Suppressor macrophage treated with lipopolysaccharide for 4 hours (primary cell): ENCODE data around the gene PTGDS.

Source experiments
- DNase-seq: peaks from one replicate; pipeline ENCODE4 v3.0.0-alpha.2; 2020

The PTGDS gene

DNA sequence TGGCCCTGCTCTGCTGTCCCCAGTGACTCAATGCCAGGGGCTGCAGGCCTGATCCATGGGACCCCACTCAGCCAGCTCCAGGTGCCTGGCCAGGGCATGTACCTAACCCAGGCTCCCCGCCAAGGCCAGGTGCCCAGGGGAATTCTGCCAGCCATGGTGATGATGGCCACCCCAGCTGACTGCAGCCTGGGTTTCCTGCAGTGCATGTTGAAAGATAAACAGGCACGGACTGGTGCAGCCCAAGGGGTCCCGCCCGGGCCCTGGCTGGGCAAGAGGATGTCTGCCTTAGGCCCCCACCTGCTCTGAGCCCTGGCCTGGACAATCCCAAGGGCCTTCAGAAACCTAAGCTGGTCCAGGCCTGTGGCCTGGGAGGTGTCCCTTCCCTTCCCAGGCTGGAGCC lies 49.5 kb downstream of the PTGDS start:
- no peak for DNase-seq

DNA sequence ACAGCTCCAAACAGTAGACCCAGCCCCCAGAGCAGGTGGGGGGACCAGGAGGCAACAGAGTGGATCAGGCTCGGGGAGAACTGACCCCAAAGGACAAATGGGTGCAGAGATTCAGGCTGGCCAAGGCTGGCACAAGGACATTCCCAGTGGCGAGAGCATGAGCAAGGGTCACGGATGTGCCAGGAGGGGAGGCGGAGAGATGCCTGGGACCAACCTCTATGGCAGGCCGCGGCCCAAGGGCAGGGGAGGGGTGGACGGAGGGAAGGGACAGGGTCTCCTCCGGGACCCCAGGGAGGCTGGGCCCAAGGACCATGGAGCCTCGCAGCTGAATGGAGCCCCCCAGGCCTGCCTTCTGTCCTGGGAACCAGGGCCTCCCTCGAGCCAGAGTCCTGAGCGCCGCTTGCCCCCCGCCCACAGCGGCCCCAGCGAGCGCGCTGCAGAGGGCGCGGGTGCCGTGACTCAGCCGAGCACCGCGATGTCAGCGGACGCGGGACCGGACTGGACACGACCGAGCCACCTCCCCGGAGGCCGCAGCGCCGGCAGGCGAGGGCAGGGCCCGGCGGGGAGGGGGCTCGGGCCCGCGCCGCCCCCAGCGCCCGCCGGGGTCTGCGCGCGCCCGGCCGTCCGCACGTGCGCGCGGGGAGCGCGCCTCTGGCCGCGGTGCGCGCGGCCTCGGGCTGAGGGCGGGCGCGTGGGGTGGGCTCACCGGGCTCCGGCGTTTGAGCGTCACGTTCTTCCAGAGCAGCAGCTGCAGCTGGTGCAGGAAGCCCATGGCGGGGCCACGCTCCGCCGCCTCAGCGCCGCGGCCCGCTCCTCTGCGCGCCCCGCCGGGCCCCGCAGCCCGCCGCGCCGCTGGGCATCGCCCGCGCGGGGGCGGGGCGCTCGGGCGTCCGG lies 50.3 kb downstream of the PTGDS start, which contains the start of gene ABCA2:
ABCA2 (minus strand) TSS at position 869 of the 894 bp plus-strand sequence; CDS start at position 772, 97 bp downstream.
- no peak for DNase-seq

DNA sequence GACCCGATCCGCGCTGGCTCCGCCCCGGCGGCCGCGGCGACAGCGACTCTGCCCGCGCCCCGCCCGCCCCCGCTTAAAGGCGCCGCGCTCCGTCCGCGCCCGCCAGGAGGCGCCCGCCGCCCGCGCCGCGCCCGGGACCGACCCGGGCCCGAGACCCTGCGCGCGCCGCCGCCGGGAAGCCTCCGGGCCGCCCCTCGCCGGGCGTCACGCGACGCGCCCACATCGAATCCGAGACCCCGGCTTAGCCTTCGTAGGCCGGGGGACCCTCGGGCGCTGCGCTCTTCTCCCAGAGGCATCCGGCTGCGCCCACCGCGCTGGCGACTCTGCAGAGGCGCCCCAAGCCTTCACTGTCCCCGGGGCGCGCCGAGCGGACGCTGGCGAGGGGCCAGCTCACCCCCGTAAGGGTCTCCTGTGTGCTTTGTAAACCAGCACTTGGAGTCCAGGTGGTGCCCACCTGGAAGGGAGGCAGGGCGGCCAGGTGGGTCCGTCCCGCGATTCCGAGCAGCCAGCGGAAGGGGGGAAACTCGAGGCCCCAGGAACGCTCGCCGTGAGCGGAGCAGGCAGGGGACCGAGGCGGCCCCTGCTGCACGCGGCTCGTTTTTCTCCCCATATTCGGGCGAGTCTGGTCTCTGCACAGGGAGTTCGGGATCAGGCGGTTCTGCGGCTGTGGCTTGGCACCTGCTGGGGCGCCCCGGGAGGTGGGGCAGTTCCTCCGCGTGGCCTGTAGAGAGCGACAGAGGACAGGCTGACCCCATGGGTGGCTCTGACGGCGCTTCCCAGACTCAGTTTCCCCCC lies 51.2 kb downstream of the PTGDS start:
- DNase-seq = peak; percentile 78

DNA sequence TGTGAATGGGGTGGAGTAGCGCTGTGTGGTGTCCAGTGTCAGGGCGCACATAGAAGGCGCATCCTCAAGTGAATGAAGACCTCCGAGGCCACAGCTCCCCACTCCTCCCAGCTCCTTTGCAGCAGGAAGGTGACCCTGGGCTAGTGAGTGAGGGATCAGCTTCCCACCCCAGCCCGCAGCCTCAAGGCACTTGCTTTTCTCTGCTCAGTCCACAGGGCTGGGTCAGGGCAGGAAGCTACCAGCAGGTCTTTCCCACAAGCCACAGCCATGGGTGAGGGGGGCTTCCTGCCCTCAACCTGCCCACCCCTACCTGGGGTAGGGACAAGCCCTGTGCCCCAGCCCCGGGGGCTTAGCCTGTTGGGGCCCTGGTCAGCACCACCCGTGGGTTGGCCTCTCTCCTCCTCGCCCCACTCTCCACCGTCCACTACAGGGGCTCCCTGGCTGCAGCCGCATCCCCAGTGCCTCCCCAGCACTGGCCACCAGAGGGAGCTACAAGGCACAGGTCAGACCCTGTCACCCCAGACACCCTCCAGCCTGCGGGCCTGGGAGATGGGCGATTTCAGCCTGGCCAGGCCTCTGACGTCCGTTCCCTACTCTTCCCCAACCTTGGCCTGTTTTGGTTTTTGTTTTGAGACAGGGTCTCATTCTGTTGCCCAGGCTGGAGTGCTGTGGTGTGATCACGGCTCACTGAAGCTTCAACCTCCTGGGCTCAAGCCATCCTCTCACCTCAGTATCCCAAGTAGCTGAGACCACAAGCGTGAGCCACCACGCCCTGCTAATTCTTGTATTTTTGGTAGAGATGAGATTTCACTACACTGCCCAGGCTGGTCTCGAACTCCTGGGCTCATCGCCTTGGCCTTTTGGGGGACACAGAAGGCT lies 52.0 kb downstream of the PTGDS start:
- peak; percentile 87 for DNase-seq

DNA sequence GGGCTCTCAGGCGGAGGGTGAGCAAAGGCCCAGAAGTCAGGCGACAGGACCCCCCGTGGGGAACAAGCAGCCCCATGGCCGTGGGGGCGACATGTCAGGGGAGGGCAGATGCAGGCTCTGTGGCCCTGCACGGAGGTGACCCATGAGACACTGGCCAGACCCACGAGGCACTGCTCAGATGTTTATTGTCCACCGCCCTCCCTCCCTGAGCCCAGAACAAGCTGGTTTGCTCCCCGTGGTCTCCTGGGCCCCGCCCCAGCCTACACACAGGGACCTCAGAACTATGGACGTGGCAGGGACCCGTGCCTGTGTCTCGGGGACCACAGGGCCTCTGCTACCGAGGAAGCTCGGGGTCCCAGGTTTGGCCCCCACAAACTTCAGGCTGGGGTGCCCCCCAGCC lies 52.7 kb downstream of the PTGDS start:
- no peak for DNase-seq

GRCh38 chr9:137030538-137031527 lies 53.5 kb downstream of the PTGDS start:
- DNase-seq = peak; percentile 55
